ENCODE data around the gene RNF146.
"Not testable (repeated sequence)": the region's sequence is repeated elsewhere in the genome, so short reads cannot be mapped to it uniquely, and the experiment has no call there.

RNF146 gene

GRCh38 chr6:127302728-127303660, 36.3 kb downstream of the RNF146 start:
- H3K4me1 Mint-ChIP-seq: peaks cover 36% of the 10 kb centered on the region
- H3K4me3 Mint-ChIP-seq: no peak overlapping the region
- no peaks in the 10 kb centered on the region for H3K27me3 Mint-ChIP-seq
- no peak overlapping the region for H3K27ac Mint-ChIP-seq
- peaks cover 0 to 1% of the 10 kb centered on the region in 2 donors for H3K9me3 Mint-ChIP-seq
- ATAC-seq (peak; percentile 63), DNase-seq (no peak)

- DNase-seq (no peak), ATAC-seq (peak; percentile 50)
- peaks cover 5 to 10% of the 10 kb centered on the region in 2 donors for H3K9me3 Mint-ChIP-seq
- H3K4me1 Mint-ChIP-seq: peaks cover 37% of the 10 kb centered on the region
- no peaks in the 10 kb centered on the region for H3K27me3 Mint-ChIP-seq
- H3K27ac Mint-ChIP-seq: peak overlapping the region in 1 of 2 donors; percentile 83
- H3K4me3 Mint-ChIP-seq: no peak overlapping the region
Measured at GRCh38 chr6:127303917-127304316, 37.3 kb downstream of the RNF146 start.

- ATAC-seq: no peak
- Mint-ChIP-seq H3K4me1 (peaks cover 47% of the 10 kb centered on the region), H3K27ac (no peak overlapping the region)
Measured at GRCh38 chr6:127305741-127306140, 39.1 kb downstream of the RNF146 start.

GRCh38 chr6:127317388-127318128, 50.9 kb downstream of the RNF146 start:
- Mint-ChIP-seq H3K27me3 (no peaks in the 10 kb centered on the region), H3K4me1 (peaks cover 11% of the 10 kb centered on the region), H3K4me3 (no peak overlapping the region), H3K27ac (no peak overlapping the region), H3K9me3 (no peaks in the 10 kb centered on the region)
- DNase-seq: no peak
- ATAC-seq: no peak

More at GRCh38 chr6:127305741-127306140, 39.1 kb downstream of the RNF146 start:
- no peak for DNase-seq
- H3K27me3 Mint-ChIP-seq: no peaks in the 10 kb centered on the region
- H3K4me3 Mint-ChIP-seq: no peak overlapping the region
- peaks cover 14 to 21% of the 10 kb centered on the region in 2 donors for H3K9me3 Mint-ChIP-seq

- Mint-ChIP-seq H3K27ac (no peak overlapping the region), H3K4me3 (no peak overlapping the region), H3K27me3 (no peaks in the 10 kb centered on the region), H3K9me3 (no peaks in the 10 kb centered on the region), H3K4me1 (peaks cover 11% of the 10 kb centered on the region)
- ATAC-seq: no peak
- DNase-seq: no peak
Measured at GRCh38 chr6:127319686-127320085, 53.0 kb downstream of the RNF146 start.

GRCh38 chr6:127328043-127328609, 61.5 kb downstream of the RNF146 start:
- H3K4me3 Mint-ChIP-seq: no peak overlapping the region
- no peak overlapping the region for H3K27ac Mint-ChIP-seq
- H3K27me3 Mint-ChIP-seq: no peaks in the 10 kb centered on the region
- H3K4me1 Mint-ChIP-seq: no peaks in the 10 kb centered on the region
- no peak for DNase-seq
- ATAC-seq: no peak
- no peaks in the 10 kb centered on the region for H3K9me3 Mint-ChIP-seq

- H3K4me3 Mint-ChIP-seq, ATAC-seq, H3K27me3 Mint-ChIP-seq, DNase-seq, H3K9me3 Mint-ChIP-seq: not testable (repeated sequence)
- Mint-ChIP-seq H3K27ac (peak overlapping the region in 1 of 2 donors; percentile 31), H3K4me1 (peaks cover 11% of the 10 kb centered on the region)
Measured at GRCh38 chr6:127331256-127331655, 64.6 kb downstream of the RNF146 start.

- no peaks in the 10 kb centered on the region for H3K9me3 Mint-ChIP-seq
- H3K4me1 Mint-ChIP-seq: peaks cover 19% of the 10 kb centered on the region
- no peak overlapping the region for H3K4me3 Mint-ChIP-seq
- DNase-seq: no peak
- H3K27me3 Mint-ChIP-seq: no peaks in the 10 kb centered on the region
- peak overlapping the region in 1 of 2 donors; percentile 48 for H3K27ac Mint-ChIP-seq
- ATAC-seq: no peak
Measured at GRCh38 chr6:127332383-127332961, 65.8 kb downstream of the RNF146 start.
